ENCODE measurements around the gene BAIAP2L1.

GRCh38 chr7:98348726-98349474 lies 52.0 kb downstream of the BAIAP2L1 start:
- TF ChIP-seq CTCF (IDR thresholded peaks at IDR 0.05): no peak
- no peak for TF ChIP-seq POLR2A (IDR thresholded peaks at IDR 0.05)
- no peak for TF ChIP-seq POLR2AphosphoS5 (IDR thresholded peaks at IDR 0.05)
